ENCODE results near the gene TMEM179. TPM values are rescaled to one million over a fixed set of nuclear protein-coding genes. Genes with fewer than 3 reads are reported as not detected.
"Not testable (repeated sequence)": the region's sequence is repeated elsewhere in the genome, so short reads cannot be mapped to it uniquely, and the experiment has no call there.

The TMEM179 gene
- total RNA-seq: 1 to 10 TPM in 1 of 3 donors, under 1 TPM in 2; 0.64 to 8.4 (median 0.82) TPM
- long read RNA-seq, donor 1, transcript TMEM179-204 (4 exons, 1,430 nt): major isoform, 22 of 27 reads
- long read RNA-seq, donor 1, partial matches to known transcripts: 1 of 27 reads
- long read RNA-seq, donor 1, other reads (novel, unspliced or antisense): 0 of 27 reads
- long read RNA-seq, donor 2, partial matches to known transcripts: 0 of 1 reads
- long read RNA-seq, donor 2, other reads (novel, unspliced or antisense): 0 of 1 reads

- no peaks in the 10 kb centered on the region for H3K36me3 ChIP-seq (ENCODE audit: low read depth)
- no peaks in the 10 kb centered on the region for H3K9me3 ChIP-seq
- intact Hi-C loops (cut with DNase I, micrococcal nuclease): no loop called here
- no peak within 1 kb of the TSS for H3K4me3 ChIP-seq
- no peak for TF ChIP-seq CTCF (IDR thresholded peaks at IDR 0.05)
- H3K4me1 ChIP-seq (ENCODE audit: low read depth): peaks cover 3% of the 10 kb centered on the region
- ATAC-seq: peak; percentile 70
- peak in 1 of 3 donors; percentile 16 for DNase-seq
These were observed at the start of gene TMEM179 for GRCh38 chr14:104604458-104605449. Gene TMEM179, minus strand, starts transcription at chr14:104604772. Its CDS starts 31 bp downstream, at chr14:104604741.

- Histone ChIP-seq H3K4me1 (ENCODE audit: low read depth) (peaks cover 6% of the 10 kb centered on the region), H3K36me3 (ENCODE audit: low read depth) (no peaks in the 10 kb centered on the region), H3K9me3 (no peaks in the 10 kb centered on the region), H3K4me3 (no peak overlapping the region)
- no peak for TF ChIP-seq CTCF (IDR thresholded peaks at IDR 0.05)
- no peak for DNase-seq
- no peak for ATAC-seq
- intact Hi-C loops (cut with DNase I, micrococcal nuclease): loop anchor here (5.0 kb wide), 1 partner anchor 53 kb away; no protein-coding TSS in a partner anchor
These were observed 49.5 kb upstream of the TMEM179 start for GRCh38 chr14:104654119-104654518.

- intact Hi-C loops (cut with DNase I, micrococcal nuclease): loop anchor here (5.0 kb wide), 1 partner anchor 54 kb away; no protein-coding TSS in a partner anchor
- not testable (repeated sequence) for H3K36me3 ChIP-seq (ENCODE audit: low read depth); H3K9me3 ChIP-seq; H3K4me1 ChIP-seq (ENCODE audit: low read depth); DNase-seq; H3K4me3 ChIP-seq; ATAC-seq
These were observed 48.8 kb upstream of the TMEM179 start for GRCh38 chr14:104653130-104653920.

- H3K36me3 ChIP-seq (ENCODE audit: low read depth): no peaks in the 10 kb centered on the region
- H3K9me3 ChIP-seq: no peaks in the 10 kb centered on the region
- no peak for TF ChIP-seq CTCF (IDR thresholded peaks at IDR 0.05)
- ATAC-seq (no peak), DNase-seq (no peak)
- intact Hi-C loops (cut with DNase I, micrococcal nuclease): loop anchor here (5.0 kb wide), 1 partner anchor 55 kb away; no protein-coding TSS in a partner anchor
- peaks cover 6% of the 10 kb centered on the region for H3K4me1 ChIP-seq (ENCODE audit: low read depth)
- H3K4me3 ChIP-seq: no peak overlapping the region
These were observed 47.8 kb upstream of the TMEM179 start for GRCh38 chr14:104652386-104652785.

GRCh38 chr14:104651876-104652260, 47.3 kb upstream of the TMEM179 start:
- Histone ChIP-seq H3K36me3 (ENCODE audit: low read depth) (no peaks in the 10 kb centered on the region), H3K9me3 (no peaks in the 10 kb centered on the region), H3K4me1 (ENCODE audit: low read depth) (peaks cover 6% of the 10 kb centered on the region), H3K4me3 (no peak overlapping the region)
- TF ChIP-seq CTCF (IDR thresholded peaks at IDR 0.05): no peak
- no peak for DNase-seq
- intact Hi-C loops (cut with DNase I, micrococcal nuclease): loop anchor here (5.0 kb wide), 1 partner anchor 55 kb away; no protein-coding TSS in a partner anchor
- ATAC-seq: no peak

All from mucosa of descending colon (tissue), 3 donors.